ENCODE data around the gene AHRR.

GRCh38 chr5:446066-446882 lies 124.8 kb downstream of the AHRR start:
- no peak for TF ChIP-seq CTCF (conservative IDR thresholded peaks at IDR 0.05; ENCODE audit: low read depth in 2 of 2)
- no peak for TF ChIP-seq REST (IDR thresholded peaks at IDR 0.05; ENCODE audit: unreplicated experiment)
- no peak for TF ChIP-seq ZNF114 (CRISPR knock-in tag; IDR thresholded peaks at IDR 0.05)
- no peak for TF ChIP-seq EZH2 (IDR thresholded peaks at IDR 0.05; ENCODE audit: low read depth, unreplicated experiment)
- TF ChIP-seq POLR2AphosphoS5 (IDR thresholded peaks at IDR 0.05; ENCODE audit: low read depth) = no peak
- TF ChIP-seq EZH2phosphoT487 (IDR thresholded peaks at IDR 0.05; ENCODE audit: unreplicated experiment) = no peak
- no peak for TF ChIP-seq JUNB (IDR thresholded peaks at IDR 0.05; ENCODE audit: unreplicated experiment)
- TF ChIP-seq ZNF462 (CRISPR knock-in tag; IDR thresholded peaks at IDR 0.05) = no peak
- no peak for TF ChIP-seq ZNF331 (CRISPR knock-in tag; IDR thresholded peaks at IDR 0.05; ENCODE audit: low read depth)
- no peak for TF ChIP-seq CREB1 (CRISPR knock-in tag; IDR thresholded peaks at IDR 0.05; ENCODE audit: low read depth)
